ENCODE measurements around the gene PPFIBP1.
"Not testable (repeated sequence)": the region's sequence is repeated elsewhere in the genome, so short reads cannot be mapped to it uniquely, and the experiment has no call there.

Gene PPFIBP1

GRCh38 chr12:27627853-27628469 lies 104.0 kb downstream of the PPFIBP1 start:
- not testable (repeated sequence) for DNase-seq (ENCODE audit: low read depth)

- not testable (repeated sequence) for DNase-seq (ENCODE audit: low read depth)
Observed at GRCh38 chr12:27630219-27630618, 106.2 kb downstream of the PPFIBP1 start.

DNA sequence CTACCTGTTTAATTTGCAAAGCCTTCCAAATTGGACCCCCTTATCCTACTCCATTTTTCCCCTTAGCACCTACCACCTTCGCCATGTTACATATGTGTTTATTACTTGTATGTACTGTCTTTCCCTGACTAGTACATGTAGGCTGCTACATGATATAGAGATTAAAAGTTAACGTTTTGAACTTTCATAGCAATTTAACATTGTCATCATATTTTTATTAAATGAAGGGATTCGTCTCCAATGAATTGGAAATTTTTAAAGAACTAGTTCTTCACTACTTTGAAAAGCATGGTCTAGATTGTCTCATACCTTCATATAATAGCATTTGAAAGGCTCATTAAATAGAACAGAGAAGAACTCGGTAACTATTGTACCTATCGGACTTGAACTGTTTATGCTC lies 107.4 kb downstream of the PPFIBP1 start:
- no peak for DNase-seq (ENCODE audit: low read depth)

DNA sequence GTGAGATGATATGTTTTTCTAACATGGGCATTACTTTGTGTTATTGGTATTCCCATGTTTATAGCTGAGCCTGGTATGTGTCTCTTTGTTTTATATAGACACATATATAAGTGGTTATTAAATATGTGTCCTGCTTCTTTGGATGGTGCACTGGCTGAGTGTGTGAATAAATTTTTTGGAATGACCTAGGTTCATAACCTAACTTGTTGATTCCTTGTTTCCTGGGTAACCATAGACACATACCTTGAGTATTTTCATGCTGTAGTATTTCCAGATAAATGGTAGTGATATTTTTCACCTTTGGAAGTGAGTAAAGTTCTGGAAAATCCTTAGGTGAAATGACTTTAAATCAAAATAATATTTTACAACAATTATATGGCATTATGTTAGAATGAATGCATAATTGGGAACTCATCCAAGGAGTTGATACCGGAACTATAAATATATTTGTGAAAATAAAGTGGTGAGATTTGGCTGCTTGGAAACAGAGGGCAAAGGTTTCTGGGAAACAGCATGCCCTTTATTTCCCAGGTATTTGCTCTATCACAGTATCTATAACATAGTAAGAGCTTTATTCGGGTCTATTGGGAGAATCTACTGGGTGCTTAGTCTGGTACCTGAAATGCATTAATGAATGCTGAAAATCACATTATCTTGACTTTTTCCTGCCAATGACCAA lies 107.9 kb downstream of the PPFIBP1 start:
- DNase-seq (ENCODE audit: low read depth) = no peak

- peak; percentile 68 for DNase-seq (ENCODE audit: low read depth)
Observed at GRCh38 chr12:27635349-27635972, 111.5 kb downstream of the PPFIBP1 start.

DNA sequence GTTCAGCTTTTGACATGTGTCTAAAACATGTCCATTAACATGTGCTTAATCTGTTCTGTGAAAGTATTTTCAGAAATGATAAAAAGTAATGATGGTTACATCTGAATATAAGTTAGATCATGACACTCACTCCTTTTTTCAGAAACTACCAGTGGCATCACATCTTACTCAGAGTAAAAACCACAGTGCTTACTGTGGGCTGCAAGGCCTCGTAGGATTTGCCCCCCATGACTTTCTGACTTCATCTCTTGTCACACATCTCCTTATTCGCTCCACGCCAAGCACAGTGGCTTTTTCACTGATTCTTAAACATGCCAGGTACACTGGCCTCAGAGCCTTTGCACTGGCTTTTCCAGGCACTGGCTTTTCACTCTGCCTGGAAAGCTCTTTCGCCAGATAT lies 112.6 kb downstream of the PPFIBP1 start:
- DNase-seq (ENCODE audit: low read depth) = not testable (repeated sequence)

GRCh38 chr12:27637524-27637923 lies 113.5 kb downstream of the PPFIBP1 start:
- DNase-seq (ENCODE audit: low read depth) = no peak

DNA sequence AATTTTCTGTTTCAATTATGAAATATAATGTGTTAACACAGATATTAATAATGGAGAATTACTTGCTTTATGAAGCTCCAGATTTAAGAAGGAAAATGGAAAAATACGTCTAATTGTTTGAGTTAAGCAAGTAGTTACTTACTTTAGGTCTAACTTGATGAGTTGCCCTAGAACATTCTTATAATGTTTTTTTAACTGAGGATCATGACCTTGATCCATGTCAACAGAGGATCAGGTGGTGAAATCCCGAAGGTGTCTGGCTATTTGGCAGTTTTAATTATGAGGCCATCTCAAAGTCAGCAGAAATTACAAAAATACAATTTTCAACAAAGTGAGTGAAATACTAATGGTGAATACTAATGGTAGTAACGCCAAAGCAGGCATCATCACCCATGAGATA lies 115.3 kb downstream of the PPFIBP1 start:
- DNase-seq (ENCODE audit: low read depth) = no peak

GRCh38 chr12:27640566-27641200 lies 116.7 kb downstream of the PPFIBP1 start:
- DNase-seq (ENCODE audit: low read depth) = not testable (repeated sequence)

GRCh38 chr12:27642361-27642760 lies 118.4 kb downstream of the PPFIBP1 start:
- not testable (repeated sequence) for DNase-seq (ENCODE audit: low read depth)

GRCh38 chr12:27642892-27643291 lies 118.9 kb downstream of the PPFIBP1 start:
- not testable (repeated sequence) for DNase-seq (ENCODE audit: low read depth)

GRCh38 chr12:27644158-27644845 lies 120.3 kb downstream of the PPFIBP1 start:
- peak; percentile 45 for DNase-seq (ENCODE audit: low read depth)

GRCh38 chr12:27645671-27646070 lies 121.7 kb downstream of the PPFIBP1 start:
- DNase-seq (ENCODE audit: low read depth) = no peak

- no peak for DNase-seq (ENCODE audit: low read depth)
Observed at GRCh38 chr12:27646149-27646548, 122.1 kb downstream of the PPFIBP1 start.

GRCh38 chr12:27650011-27650410 lies 126.0 kb downstream of the PPFIBP1 start:
- DNase-seq (ENCODE audit: low read depth) = no peak

DNA sequence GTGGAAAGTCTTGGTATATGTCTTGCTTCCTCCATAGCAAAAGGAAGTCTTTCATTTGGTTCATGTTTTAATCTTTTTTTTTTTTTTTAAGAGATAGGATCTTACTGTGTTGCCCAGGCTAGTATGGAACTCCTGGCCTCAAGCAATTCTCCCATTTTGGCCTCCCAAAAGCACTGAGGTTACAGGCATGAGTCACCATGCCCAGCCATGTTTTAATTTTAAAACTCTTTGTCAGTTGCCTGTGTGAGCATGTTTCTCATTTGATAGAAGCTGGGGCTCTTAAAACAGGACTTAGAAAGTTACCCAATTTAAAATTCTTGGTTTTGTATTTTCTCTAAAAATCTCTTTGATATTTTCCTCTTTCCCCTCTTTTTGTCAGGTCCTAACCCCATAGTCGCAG lies 127.2 kb downstream of the PPFIBP1 start:
- DNase-seq (ENCODE audit: low read depth) = no peak

DNA sequence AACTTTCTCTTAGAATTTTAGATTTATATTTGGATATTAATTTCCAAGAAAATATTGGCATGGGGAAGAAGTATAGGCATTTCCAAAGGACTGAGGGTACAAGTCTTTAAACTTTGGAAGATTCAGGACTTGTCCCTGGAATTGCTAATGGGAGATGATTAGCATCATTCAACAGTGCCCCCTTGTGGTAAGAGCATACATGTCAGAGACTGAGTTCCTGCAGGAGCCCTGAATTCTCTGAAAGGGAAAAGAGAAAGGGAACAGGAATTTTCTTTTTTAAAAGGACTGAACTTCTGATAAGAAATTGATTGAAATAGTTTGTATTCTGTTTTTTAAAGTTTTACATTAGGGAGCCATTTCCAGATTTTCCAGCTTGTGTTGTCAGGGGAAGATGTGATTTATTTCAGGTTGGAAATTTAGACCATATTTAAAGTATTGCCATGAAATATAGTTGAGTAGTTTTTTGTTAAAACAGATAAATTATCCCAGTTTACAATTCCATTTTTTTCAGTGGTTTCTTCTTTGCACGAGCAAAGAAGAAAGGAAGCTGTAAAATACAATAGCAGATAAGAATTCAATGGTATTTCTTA lies 128.3 kb downstream of the PPFIBP1 start:
- peak; percentile 75 for DNase-seq (ENCODE audit: low read depth)

DNA sequence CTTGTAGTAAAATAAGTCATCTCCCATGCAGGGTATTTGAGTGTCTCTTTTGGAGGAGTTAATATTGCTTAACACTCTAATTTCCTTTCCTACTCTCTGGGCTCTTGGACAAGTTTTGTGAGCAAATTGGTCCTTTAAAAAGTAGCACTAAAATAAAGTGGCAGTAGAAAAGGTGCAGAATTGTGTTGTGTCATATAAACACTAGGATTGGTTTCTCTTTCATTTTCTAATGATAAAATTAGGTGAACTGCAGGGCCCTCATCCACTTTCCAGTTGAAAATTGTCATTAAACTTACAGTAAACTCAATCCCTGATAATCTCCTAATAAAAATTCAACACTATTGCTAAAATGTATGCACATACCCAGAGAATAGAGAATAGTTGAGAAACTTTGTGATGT lies 129.7 kb downstream of the PPFIBP1 start:
- DNase-seq (ENCODE audit: low read depth) = no peak

GRCh38 chr12:27655476-27655875 lies 131.5 kb downstream of the PPFIBP1 start:
- not testable (repeated sequence) for DNase-seq (ENCODE audit: low read depth)

DNA sequence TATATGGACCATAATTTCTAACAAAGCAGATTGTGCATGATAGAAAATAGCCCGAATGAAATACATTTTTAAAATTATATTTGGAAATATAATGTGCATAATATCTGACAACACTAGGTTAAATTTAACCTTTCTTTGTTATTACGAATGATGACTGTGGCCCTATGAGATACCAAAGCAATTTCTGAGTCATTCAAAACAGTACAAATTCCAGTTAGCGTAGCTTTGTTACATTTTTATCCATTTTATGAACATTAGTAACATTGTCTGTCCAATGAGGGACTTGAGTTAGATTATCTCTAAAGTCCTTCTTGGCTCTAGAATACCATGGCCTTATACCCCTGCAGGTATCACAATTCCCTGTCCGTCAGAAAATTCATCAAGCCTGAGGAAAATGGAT lies 133.3 kb downstream of the PPFIBP1 start:
- no peak for DNase-seq (ENCODE audit: low read depth)

DNA sequence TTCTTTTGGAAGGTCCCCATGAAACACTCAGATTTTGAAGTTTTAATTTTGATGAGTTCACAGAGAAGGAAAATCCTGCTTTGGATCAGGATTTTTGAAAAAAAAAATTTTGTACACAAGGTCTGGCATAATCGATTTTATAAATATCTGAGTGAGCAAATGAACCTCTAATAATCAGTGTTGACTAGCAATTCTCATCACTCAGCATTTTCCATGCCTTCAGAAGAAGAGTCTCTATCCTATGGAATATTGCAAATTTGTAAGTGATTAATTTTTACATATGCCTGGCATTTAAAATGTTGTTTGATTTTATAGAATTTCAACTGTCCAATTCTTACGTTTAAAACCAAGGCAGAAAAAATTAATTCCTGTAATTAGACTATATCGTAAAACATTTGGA lies 141.7 kb downstream of the PPFIBP1 start:
- DNase-seq (ENCODE audit: low read depth) = no peak

DNA sequence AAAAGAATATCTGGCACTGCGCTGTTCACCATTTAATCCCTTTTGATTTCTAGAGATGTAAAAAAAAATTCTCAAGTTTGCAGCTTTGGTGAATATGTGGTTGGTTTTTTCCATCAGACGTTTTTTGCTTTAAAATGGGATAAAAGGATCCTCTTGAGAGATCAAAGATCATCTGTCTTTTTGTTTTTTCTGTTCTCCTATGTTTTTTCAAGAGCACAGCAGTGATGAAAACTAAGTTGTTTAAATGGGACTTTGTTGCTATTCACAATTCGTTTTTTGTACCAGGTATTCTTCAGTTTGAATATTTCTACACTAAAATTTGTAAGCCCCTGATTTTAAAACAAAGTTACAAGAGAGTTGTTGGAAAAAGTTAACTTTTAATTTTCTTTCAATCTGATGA lies 142.5 kb downstream of the PPFIBP1 start:
- no peak for DNase-seq (ENCODE audit: low read depth)
